Measurements from ENCODE around the gene ZNF550. TPM values are rescaled to one million over a fixed set of nuclear protein-coding genes. Genes with fewer than 3 reads are reported as not detected.
A peak's percentile ranks its signal among the peaks of the same experiment; 100 is the strongest.

ZNF550 gene
- total RNA-seq (2014; rRNA removed; shearing (Covaris generic)), result 6.1 and 6.3 TPM in 2 replicates

DNA sequence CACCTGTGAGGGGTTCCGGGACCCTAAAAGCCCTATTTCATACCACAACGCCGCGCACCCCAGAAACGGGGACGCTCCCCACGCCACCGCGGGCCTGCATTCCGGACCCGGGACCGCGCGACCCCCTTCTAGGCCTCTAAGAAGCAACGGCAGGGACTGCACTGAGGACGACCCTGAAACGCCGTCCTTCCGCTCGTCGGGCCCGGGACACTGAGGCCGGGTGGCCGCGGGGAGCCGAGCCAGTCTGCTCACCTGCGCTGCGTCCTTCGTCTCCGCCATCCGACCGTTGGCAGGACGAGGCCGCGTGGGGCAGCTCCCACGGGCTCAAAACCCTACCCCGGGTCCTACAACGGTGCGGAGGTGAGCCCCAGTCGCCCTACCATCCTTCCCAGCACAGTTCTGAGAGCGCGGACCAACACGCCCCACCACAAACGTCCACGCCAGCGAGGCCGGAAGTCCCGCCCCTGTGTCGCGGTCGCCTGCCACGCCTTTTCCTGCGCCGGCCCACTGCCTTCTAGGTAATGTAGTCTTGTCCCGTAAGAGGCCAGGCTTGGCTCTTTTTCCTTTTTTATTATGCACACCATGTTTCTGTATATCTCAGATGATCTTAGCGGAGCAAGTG is at the start of gene ZNF550:
Gene ZNF550 (minus strand): TSS at position 460 of the 622 bp plus-strand sequence. CDS start 181 bp downstream, at position 279.
- DNase-seq (ENCODE audit: low read depth), result peak; percentile 92

DNA sequence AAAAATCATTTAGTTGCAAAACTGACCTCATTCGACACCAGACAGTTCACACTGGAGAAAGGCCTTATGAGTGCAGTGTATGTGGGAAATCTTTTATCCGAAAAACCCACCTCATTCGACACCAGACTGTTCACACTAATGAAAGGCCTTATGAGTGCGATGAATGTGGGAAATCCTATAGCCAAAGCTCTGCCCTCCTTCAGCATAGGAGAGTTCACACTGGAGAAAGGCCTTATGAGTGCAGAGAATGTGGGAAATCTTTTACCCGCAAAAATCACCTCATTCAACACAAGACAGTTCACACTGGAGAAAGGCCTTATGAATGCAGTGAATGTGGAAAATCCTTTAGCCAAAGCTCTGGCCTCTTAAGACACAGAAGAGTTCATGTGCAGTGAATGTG is 47.3 kb upstream of the ZNF550 start:
- DNase-seq (ENCODE audit: low read depth), result no peak

DNA sequence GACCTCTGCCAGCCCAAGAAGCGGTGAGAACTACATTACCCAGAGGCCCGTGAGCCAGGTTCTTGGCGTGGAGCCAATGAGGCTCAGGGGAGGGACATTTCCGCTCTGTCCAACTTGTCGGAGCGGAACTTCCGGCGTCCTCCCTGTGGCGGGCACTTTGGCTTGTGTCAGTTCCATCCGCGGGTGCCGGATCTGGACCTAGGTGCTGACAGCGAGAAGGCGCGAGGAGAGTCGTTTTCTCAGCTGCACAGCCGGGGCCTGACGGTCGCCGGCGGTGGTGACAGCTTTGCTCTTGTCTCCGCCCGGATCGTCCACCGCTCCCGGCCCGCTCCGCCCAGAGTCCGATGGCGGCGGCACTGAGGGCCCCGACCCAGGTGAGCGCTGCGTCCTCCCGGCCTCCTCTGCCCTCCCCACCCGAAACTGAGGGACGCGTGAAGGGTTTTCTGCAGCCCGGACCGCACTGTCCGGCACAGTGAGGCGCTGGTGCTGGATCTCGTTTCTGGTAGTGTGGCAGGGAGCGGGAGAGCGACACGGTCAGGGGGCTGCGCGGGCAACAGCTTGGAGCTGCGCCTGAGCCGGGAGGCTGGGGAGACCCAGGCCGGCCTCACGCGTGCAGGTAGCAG is 40.2 kb upstream of the ZNF550 start, which contains the start of gene ZNF530:
Gene ZNF530 (plus strand): TSS at position 125 of the 623 bp plus-strand sequence. CDS start 4,461 bp downstream, outside the sequence.
- DNase-seq (ENCODE audit: low read depth), result peak; percentile 96

DNA sequence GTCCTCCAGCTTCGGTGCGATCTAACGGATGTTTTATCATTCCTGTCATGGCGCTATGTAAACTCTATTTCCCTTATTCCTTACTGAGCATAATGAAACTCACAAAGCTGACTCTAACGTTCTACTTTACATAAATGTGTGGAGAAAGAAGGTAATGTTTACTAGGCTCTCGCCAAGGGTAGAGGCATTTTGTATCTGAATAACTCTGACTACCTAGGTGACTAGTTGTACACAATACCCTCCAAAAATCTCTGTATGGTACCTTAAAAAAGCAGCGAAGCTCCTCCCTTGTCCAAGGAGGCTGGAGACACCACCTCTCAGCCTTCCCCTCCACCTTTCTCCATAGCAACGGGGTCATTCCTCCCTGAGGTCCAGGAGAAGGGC is 39.7 kb upstream of the ZNF550 start:
- DNase-seq (ENCODE audit: low read depth), result no peak

DNA sequence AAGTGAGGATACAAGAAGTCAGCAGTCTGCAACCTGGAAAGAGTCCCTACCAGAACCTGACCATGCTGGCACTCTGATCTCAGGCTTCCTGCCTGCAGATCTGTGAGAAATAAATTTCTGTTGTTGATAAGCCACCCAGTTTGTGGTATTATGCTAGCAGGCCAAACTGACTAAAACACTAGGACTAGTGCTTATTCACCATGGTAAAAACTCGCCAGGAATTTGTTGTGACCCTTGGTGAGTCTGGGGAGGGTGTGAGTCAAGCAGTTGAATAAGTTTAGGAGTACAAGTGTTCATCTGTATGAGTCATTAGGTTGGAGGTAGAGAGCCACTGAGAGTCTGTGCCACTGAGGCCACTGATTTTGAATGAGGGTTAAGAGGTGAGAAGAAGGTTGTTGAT is 27.9 kb upstream of the ZNF550 start:
- peak; percentile 28 for DNase-seq (ENCODE audit: low read depth)

DNA sequence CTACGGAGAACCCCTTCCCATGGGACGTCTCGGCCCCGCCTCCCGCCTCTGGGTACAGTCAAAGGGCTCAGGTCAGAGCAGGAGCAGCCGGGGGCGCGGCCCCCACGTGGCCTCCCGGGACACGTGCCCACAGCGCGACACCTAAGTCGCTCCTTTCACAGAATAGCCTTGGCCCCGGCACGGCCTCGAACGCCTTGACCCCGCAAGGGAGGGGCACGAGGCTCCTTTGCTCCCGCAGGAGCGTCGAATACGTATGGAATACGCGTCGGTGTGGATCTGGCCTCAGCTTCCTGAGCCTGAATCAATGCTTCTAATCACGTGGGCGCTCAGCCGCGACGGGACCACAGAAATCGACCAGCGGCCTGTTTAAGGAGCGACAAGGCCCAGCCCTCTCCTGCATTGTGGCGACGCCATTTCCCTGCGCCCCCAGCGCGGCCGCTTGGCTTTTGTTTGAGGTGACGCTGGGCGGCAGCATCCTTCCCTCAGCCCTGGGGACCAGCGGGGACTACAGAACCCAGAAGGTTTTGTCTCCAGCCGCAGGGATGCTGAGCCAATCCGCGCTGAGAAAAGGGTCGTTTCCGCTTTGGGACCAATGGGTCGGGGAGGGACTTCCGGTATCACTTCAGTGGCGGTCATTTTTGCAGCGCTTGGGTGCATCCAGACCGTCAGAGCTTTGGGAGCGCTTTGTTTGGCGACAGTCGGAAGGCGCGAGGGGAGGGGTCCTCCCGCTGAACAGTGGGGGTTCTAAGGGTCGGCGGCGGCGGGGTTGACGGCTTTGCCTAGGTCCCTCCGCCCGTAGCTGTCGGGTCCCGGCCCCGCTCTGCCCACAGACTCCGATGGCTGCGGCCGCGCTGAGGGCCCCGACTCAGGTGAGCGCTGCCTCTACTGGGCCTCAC is 24.1 kb upstream of the ZNF550 start, which contains the start of gene ZIK1:
Gene ZIK1 (plus strand): TSS at position 625 of the 896 bp plus-strand sequence. CDS start 212 bp downstream, at position 837.
- peak; percentile 95 for DNase-seq (ENCODE audit: low read depth)

DNA sequence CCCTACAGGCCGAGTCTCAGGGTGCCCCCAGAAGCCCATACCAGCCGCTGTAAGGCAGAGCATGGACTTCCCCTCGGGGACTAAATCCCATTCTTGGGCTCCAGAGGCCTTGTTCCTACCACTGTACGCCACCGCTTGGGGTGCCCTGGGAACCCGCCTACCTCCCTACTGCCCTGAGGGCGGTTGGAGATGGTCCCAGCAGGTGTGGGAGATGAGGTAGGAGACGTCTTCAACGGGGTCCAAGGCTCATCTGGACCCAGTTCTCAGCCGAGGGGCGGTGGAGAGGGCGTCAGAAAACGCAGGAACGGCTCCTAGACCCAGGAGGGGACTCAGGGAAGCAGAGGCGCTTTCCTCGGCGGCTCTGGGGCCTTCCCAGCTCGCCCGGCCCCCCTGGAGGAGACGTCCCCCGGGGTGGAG is 23.4 kb upstream of the ZNF550 start:
- DNase-seq (ENCODE audit: low read depth), result no peak

DNA sequence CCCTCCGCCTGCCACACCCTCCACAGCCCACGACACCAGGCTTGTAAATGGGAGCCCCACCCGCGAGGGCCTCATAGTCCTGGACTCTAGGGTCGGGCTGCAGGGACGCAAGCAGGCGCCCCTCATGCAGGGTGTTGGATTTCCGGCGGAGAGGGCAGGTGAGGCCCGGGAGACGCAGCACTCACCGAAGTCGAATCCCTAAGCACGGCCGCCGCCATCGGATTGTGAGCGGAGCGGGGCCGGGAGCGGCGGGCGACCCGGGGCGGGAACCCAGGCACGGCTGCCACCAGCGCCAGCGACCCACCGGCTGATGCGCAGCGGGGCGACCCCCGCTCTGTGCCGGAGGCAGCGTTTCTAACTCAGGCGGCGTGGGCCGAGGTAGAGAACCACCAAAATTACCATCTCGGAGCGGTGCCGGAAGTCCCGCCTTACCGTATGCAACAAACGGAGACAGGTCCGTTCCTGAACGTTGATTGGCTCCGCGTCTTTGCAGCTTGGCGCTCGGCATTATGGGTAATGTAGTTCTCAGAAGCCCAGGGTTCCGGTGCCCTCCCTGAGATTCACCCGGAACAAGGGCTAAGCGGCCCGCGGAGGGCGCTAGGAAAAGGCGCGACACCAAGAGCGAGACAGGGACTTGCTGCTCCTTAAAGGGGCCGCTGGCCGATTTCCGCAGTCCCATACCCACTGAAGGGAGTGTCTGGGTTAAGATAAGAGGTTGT is 19.0 kb upstream of the ZNF550 start, which contains the start of gene ZNF416:
Gene ZNF416 (minus strand): TSS at position 425 of the 719 bp plus-strand sequence. CDS start 207 bp downstream, at position 218.
- DNase-seq (ENCODE audit: low read depth), result peak; percentile 99

DNA sequence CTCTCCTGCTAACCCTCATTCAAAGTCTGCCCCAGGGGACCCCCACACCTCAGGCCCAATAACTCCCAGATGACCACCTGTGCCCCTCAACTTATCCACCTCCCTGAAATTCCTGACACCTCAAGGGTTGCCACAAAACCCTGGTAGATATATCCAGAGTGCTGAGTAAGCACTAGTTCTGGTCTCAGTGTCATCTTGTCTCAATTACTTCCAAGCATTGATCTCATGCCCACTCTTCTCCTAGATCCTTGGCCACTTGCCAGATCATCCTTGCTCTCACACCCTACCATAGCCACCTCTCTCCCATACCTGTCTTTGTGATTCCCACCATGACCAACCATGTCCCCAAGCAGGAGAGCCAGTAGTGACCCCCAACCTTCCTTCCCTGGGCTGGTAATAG is 17.0 kb upstream of the ZNF550 start:
- DNase-seq (ENCODE audit: low read depth), result no peak

DNA sequence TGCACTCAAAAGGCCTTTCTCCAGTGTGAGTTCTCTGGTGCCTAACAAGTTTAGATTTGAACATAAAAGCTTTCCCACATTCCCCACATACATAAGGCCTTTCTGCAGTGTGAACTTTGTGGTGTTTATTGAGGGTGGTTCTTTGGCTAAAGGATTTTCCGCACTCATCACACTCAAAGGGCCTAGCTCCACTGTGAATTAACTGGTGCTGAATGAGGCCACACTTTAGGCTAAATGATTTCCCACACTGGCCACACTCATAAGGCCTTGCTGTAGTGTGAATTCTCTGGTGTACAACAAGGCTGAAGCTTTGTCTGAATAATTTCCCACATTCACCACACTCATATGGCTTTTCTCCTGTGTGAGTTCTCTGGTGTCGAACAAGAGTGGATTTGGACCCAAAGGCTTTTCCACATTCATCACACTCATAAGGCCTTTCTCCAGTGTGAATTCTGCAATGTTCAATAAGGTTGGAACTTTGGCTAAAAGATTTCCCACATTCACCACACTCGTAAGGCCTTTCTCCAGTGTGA is 12.8 kb upstream of the ZNF550 start:
- DNase-seq (ENCODE audit: low read depth), result no peak

DNA sequence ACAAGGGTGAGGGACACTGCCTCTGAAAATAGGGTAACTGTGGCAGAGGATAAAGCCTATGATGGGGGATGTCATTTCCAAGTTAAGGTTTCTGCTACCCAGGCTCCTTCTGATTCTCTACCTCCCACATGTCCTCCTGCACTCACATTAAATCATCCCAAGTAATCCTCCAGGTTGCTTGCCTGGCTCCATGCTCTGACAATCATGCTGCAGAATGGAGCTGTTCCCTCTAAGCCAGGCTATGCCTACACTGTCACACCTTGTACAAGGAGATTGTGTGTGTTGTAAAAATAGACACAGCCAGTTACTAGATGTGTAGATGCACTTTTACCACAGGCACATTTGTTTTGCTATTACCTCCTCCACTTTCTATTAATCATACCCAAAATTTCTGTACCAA is 11.0 kb upstream of the ZNF550 start:
- no peak for DNase-seq (ENCODE audit: low read depth)

DNA sequence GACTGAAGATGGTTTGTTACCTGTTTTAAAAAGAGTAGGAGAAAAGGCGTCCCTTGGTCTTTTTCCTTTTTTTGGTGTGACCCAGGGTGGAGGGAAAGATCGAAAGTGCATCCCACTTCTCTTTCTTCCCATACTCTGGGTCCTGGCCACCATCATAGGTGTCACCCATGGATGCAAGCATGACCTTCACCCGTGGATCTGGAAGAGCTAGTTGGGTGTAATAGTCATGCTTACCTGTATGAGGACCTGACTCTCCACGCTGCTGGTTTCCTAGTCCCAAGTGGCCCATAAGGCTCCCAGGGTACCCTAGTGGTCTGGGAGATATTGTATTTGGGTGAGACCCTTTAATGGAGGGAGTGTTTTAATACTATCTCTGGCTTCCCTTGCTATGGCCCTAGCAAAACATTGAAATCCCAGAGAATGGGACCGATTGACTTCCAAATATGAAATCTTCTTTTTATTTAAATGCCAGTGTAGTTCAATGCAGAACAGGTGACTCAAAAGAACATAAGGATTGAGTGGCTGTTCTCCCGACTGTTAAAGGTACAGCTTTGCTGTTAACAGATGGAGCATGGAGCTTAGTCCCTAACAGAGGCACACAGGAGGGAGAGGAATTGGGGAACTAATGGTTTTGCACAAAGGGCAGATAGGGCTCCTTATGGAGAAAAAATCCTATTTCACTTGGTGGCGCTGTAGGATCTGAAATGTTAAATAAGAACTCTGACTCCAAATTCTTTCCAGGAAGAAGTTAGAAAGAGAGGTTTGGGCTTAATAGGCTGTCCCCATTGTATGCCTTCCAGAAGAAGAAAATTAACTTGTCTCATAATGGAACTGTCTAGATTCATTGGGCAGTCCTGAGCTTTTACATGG is 7.0 kb upstream of the ZNF550 start:
- DNase-seq (ENCODE audit: low read depth), result no peak

DNA sequence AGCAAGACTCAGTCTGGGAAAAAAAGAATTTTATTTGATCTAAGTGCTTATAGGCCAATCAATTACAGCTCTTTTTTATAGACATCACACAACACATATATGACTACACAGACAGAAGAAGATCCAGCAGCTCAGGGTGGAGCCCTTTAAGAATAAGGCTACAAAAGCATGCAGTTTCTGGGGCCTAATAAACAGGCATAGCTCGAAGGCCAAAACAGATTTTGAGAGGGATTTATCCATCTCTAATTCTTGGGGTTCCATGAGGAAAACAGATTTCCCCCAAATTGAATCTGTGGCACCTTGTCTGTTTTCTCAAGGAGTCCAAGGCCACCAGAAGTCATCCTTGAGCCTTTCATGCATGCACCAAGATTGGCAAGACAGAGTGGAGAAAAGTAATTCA is 3.9 kb upstream of the ZNF550 start:
- no peak for DNase-seq (ENCODE audit: low read depth)

DNA sequence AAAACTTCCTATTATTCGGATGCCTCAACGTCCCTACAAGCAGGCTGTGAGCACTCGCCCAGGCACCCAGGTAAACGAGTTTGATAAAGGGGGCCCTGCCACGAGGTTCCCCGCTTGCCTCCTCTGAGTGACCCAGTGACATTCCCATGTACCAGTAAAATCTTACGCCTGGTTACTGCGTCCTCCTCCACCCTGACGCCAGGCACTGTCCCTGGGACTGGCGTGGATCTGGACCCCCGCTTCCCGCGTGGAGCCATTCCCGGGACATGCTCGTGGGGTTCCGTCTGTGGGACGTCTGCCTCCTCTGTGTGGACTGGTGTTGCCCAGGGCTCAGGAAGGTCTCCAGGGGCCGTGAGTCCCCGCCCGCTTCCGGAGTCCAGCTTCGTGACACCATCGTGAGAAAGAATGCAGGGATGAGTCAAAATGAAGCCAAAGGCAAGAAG is 407 bp upstream of the ZNF550 start:
- DNase-seq (ENCODE audit: low read depth), result peak; percentile 90

DNA sequence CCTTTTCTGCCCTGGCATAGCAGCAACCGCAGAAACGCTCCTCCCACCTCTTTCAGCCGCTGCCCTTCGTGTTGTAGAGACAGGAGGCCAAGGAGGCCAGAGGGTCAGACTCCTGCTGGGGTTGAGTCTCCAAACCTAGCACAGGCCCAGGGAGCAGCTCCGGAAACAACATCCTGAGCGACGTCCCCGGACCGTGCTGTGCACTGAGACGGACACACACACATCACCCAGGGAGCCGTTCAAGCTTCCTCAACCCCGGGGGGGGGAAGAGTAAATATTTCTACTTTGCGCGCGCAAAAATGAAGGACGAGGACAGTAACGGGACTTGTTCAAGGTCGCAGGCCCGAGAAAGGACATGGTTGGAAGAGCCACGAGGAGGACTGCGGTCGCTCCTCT is 657 bp downstream of the ZNF550 start:
- peak; percentile 53 for DNase-seq (ENCODE audit: low read depth)

DNA sequence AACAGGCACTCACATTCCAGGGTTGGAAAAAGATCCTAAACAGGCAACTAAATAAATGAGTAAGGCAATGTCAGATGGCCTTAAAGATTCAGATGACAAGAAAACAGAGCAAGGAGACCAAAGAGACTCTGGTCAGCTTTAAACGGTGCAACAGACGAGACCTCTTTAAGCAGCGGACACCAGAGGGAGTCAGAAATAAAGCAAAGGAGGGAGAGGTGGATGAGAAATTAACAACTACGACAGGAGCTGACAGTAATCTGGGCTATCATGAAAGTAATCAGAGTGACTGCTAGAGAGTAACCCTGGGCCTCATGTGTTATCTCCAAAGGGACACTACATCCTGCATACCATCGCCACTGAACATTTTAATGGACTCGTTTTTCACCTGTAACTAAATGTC is 1.1 kb downstream of the ZNF550 start:
- peak; percentile 32 for DNase-seq (ENCODE audit: low read depth)

DNA sequence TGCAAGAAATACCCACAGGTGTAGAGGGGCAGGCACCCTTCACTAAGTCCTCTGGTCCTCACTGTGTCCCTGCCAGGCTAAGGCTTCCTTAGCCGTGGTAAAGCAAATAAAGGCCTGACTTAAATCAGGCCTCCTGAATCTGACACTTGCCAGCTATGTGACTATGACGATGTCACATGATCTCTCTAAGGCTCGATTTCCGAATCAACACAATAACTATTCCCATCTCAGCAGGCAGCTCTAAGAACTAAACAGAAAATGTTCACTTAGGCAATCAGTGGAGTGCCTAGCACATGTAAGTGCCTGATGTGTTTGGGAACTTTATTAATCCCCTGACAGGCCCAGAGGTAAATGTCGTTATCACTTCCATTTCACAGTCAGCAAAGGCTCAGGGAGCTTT is 2.0 kb downstream of the ZNF550 start:
- no peak for DNase-seq (ENCODE audit: low read depth)

DNA sequence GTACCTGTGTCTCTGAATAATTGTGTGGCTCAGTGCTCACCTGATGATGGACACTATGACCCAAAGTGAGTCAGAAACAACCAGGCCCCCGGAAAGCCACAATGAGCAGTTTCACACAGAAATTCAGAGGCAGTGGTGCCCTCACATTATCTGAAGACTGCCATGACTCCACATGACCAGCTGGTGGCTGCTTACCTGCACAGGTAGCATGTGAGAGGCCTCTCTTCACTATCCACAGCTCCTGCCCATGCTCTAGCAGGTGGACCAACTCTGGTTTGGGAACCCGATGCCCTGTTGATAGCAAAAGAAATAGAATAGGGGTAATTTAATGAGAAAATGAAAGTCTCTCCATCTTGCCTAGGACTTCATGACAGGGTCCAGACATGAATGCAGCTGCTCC is 7.2 kb downstream of the ZNF550 start:
- DNase-seq (ENCODE audit: low read depth), result no peak

DNA sequence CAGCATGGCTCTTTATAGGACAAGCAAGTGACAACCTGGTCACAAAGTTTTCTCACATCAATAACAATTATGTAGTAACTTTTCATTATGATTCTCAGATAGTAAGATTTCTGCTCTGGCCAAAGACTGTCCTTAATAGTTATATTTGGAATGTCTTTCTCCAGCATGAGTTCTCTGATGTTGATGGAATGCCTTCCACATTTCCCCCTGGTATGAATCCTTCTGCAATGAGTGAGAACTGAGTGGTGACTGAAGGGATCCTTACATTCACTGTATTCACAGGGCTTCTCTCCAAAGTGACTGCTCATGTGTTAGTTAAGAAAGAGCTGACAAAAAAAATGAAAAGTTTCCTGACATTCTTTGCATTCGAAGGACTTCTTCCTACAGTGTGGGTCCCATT is 13.2 kb downstream of the ZNF550 start:
- no peak for DNase-seq (ENCODE audit: low read depth)

DNA sequence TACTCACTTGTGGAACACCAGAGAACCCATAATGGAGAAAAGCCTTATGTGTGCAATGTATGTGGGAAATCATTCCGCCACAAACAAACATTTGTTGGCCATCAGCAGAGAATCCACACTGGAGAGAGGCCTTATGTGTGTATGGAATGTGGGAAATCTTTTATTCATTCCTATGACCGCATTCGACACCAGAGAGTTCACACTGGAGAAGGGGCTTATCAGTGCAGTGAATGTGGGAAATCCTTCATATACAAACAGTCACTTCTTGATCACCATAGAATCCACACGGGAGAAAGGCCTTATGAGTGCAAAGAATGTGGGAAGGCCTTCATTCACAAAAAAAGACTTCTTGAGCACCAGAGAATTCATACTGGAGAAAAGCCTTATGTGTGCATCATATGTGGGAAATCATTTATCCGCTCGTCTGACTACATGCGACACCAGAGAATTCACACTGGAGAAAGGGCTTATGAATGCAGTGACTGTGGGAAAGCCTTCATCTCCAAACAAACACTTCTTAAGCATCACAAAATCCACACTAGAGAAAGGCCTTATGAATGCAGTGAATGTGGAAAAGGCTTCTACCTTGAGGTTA is 21.6 kb downstream of the ZNF550 start:
- no peak for DNase-seq (ENCODE audit: low read depth)

All from RPMI7951 (cell line).